ENCODE measurements around the gene LIPC.

LIPC gene

DNA sequence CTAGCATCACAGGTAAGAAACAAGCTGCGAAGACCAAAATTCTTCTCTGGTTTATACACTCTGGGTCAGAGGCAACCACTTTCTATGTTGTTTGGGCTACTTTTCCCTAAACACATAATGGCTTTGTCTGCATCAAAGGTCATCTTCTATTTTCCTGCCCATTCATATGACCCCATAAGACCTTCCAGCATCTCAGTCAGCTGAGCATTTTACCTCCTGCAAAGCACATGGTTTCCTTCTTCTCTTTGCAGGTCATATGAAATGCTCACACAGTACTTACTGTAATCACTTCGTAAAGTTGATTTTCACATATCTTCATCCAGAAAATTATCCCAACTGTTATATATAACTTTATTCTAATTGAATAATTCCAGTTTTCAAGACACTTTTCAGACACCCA lies 34.8 kb downstream of the LIPC start:
- intact Hi-C loops (cut with DNase I) = no loop called here

DNA sequence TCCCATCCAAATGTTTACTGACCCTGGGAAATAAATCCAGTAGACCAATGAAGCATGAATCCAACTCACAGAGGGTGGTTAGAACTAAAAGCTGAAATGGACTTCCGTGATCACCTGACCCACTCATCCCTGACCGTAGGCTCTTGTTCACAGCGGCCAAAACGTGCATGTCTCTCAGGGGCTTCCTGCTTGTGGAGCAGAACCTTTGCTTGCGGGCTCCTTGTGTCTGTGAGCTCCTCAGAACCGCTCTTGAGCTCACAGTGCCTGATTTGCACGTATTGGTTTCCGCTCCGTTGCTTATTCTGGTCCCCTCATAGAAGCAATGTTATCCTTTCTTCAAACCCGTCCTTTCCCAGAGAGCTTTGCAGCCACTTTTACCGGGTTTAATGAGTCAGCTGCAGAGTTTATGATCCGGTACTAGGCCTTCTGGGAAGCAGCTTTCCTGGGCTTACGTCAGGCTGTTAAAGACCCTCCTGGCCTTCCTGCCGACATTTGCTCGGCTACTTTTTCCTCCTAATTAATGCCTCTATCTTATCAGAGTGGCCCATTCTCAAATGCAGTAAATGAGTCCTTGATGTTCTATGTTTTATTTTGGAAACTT lies 35.4 kb downstream of the LIPC start:
- no peak for DNase-seq
- intact Hi-C loops (cut with DNase I) = no loop called here

More for the DNA sequence above, 34.8 kb downstream of the LIPC start:
- DNase-seq = no peak

DNA sequence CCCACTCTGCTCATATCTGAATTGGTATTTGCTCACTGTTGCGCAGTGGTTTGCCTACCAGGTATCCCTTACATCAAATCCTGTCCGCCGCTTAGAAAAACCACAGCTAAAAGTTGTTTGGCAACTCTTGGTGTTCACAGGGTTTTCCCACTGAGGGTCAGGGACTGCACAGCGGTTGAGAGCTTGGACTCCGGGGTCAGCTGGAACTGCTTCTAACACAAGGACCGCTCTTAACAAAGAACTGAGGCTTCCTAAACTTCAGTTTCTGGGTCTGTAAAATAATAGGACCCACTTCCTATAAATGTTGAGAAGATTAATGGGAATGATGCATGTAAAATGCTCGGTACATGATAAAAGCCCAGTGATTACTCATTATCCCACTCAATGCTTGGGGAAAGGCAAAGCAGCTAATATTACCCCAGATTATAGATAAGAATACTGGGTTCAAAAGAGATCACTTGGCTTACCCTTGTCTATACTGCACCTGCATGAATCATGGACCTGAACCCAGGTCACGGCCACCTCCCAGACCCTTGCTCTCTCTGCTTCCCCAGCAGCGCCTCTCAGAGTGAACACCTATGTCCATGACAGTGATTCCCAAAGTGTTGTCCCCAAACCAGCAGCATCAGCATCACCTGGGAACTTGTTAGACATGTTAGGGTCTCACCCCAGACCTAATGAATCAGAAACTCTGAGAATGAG lies 36.1 kb downstream of the LIPC start:
- DNase-seq = no peak
- intact Hi-C loops (cut with DNase I) = no loop called here

DNA sequence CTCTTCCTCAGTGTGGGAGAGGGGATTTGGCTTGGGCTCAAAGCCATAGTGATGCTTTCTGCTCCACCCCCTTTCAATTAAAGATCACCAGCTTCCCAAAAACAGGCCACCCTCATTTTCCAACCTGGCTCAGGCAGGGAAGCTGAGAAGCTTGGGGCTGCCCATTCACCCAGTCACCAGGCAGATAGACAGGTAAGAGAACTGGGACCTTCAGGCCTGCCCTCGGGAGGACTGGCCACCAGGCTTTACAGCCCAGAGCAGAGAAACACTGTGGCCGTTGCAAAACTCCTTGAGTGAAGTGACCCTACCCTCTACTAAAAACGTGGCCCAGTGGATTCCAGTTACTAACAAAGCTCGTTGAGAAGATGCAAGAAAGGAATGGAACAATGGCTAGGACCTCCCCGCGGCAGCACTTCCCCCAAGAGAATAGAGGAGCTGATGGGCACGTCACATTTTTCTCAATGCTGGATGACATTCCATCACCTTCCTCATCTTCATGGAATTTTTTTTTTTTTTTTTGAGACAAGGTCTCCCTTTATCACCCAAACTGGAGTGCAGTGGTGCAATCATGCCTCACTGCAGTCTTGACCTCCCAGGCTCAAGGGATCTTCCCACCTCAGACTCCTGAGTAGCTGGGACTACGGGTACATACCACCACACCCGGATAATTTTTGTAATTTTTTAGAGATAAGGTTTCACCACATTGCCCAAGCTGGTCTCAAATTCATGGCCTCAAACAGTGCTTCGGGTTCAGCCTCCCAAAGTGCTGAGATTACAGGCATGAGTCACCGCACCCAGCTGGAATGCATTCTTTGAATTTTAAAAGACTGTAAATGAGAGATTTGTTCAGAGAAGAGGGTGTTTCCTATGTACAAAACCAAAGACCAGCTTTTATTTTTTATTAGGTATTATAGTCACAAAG lies 37.9 kb downstream of the LIPC start:
- peak in 16 of 42 donors; percentile 14 to 63 (median 40) for DNase-seq
- intact Hi-C loops (cut with DNase I) = no loop called here

DNA sequence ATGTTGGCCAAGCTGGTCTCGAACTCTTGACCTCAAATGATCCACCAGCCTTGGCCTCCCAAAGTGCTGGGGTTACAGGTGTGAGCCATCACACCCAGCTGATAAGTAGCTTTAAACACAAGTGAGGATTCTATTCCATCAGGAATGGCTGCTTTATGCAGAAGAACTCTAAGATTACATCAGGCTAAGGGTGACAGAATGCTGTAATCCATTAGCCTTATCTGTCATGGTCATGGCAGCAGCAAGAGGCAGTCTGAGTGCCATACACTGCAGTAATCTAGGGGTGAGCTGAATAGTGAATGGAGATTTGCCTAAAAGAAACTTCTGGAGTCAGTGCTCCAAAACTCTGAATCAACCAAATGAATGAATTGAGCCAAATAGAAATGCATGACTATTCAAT lies 39.6 kb downstream of the LIPC start:
- intact Hi-C loops (cut with DNase I) = no loop called here
- no peak for DNase-seq

DNA sequence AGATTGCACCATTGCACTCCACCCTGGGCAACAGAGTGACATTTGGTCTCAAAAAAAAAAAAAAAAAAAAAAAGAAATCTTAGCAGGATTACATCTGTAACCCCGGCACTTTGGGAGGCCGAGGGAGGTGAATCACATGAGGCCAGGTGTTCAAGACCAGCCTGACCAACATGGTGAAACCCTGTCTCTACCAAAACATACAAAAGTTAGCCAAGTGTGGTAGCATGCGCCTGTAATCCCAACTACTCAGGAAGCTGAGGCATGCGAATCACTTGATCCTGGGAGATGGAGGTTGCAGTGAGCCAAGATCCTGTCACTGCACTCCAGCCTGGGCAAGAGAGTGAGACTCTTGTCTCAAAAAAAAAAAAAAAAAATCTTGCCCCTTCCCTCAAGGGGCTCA lies 40.4 kb downstream of the LIPC start:
- no peak for DNase-seq
- intact Hi-C loops (cut with DNase I) = no loop called here

DNA sequence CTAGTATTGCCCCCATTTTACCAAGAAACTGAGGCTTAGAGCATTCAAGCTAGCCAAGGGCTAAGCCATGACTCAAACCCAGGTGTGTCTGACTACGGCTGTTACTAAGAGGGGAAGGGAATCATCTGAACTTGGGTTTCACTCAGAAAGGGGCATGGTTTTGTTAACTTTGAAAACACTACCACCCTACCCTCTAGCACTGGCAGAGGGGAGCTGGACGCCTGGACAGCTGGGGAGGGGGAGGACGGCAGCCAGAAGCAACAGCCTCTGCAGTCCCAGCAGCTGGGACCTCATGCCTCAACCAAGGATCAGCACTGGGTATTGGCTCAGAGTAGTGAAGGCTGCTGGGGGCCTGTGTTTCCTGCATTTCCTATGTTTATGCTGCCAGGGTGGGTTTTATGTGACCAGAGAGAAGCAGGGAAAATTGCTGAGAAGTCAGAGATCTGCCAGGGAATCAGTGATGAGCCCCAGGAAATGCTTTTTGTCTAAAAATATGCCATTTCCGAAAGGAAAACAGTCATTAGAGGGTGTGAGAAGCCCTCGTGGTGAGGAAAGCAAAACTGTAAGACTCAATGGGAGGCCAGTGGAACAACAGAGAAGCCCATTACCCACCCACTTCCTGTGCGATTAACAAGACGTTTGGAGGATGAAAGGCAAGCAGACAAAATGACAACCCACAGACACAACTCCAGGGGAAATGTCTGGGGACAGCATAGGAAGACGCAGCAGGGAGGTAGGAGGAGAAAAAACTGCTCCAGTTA lies 41.2 kb downstream of the LIPC start:
- DNase-seq = no peak
- intact Hi-C loops (cut with DNase I) = no loop called here

DNA sequence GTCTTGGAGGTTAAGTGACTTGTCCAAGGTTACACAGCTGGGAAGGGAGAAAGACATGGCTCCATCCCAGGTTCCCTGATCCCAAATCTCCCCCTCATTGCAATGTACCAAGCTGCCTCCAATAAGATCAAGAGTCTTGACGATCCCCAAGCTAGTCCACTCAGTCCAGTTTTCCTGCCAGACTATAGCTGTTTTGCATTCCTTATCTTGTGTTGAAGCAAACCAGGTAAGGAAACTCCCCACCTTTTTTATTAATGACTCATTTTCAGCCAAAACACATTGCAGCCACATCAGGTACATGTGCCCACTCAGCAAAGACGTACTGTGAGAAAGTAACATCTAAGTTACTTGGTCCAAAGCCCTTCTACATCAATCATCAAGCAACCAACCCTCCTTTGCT lies 41.9 kb downstream of the LIPC start:
- no peak for DNase-seq
- intact Hi-C loops (cut with DNase I) = no loop called here

DNA sequence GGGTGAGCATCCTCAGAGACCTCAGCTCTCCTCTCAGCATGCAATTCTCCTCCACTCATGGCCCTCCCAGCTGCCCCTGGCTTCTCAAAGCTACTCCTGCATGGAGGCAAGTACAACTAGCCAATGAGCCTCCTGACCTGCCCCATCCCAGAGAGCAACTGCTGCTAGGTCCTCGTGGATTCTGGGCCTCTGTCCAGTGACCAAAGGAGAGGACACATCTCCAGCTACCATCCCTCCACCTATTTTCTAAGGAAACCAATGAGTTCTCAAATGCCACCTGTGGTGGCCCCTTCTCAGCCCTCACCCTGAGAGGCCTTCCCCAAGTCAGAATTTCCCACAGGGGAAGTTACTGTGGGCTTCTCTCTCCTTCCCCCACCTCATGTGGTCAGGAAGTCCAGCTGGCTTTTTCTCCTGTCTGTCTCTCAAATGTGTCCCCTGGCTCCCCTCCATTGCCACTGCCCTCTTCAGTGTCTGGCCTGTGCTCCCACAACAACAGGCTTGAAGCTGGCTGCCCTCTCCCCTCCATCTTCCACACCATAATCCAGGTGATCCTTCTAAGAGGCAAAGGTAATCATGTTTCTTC lies 43.0 kb downstream of the LIPC start:
- intact Hi-C loops (cut with DNase I) = no loop called here
- peak in 3 of 42 donors; percentile 15 to 29 (median 20) for DNase-seq

DNA sequence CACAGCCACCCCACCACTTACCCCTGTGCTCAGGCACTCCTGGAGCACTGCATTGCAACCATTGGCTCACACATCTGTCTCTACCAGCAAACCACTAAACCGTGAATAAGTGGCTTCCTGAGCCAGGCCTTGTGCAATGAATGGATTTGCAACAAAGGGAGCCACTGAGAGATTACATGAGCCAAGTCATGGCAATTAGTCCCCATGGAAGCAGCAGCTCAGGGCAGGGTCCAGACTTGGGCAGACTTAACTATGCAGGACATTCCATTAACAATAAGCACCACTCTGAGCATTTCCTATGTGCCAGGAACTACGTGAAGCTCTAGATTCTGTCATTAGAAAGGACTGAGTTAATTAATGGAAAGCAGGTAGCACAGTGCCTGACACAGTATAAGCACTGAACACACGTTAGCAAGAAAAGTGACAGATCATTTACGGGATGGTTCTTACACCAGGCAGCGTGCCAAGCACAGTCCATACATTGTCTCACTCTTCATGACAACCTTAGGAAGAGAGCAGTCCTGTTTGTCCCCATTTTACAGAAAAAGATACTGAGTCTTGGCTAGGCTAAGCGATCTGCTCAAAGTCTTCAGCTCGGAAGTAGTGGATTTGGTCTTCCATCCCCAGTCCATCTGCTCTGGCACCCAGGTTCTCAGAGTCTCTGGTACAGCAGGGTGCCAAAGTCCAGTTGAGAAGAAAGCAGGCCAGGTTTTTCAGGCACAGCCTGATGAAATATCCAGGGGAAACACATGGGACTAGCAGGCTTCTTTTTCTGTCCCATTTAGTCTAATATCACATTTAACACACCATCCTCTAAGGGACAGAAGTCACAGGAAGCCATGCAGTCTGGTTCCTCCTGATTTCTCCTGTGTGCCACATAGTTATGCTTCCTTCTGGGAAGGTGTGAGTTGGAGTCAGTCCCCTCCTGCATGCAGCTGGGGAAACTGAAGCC lies 44.1 kb downstream of the LIPC start:
- intact Hi-C loops (cut with DNase I) = no loop called here
- peak in 11 of 42 donors; percentile 9 to 66 (median 30) for DNase-seq

DNA sequence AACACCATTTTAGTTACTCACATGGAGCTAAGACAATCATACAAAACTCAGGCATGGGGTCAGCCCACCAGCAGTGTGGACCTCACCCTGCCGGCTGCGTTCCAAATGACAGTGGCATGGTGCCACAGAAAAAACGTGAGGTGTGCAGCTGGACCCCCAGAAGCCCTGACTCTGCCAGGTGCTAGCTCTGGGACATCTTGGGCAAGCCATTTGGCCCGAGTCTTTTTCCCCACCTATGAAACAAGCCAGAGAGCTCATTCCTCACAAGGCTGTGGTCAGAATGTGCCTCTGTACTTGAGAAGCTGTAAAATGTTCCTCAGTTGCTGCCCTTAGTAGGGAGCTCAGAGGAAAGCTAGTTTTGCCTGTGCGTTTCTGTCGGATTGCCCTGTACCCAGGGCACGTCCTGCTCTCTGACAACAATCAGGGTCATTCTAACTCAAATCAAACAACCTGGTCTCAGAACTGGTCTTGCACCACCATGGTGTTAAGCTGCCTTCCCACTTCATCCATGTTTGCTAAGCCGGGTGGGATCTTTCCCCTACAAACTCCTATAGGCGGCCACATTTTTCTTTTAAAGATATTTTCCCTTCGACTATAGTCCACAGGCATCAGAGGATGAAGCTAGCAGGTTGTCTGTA lies 44.9 kb downstream of the LIPC start:
- intact Hi-C loops (cut with DNase I) = no loop called here
- no peak for DNase-seq

DNA sequence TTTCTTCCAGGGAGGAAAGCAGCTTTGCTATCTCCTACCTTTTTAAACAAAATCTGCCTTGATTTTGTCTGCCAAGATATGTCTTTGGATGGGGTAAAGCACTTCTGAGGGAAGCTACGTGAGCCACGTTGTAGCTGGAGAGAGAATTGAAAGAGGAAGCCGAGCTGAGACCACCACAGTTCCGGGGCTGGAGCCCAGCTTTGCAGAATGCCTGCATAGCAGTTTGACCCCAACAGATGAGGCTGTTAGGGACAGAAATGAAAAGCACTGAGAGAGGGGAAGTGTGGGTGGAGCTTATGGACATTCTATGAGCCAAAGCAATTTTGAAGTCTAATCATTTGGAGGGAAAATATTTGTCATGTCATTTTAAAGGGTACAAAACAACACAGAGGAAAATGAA lies 45.4 kb downstream of the LIPC start:
- peak in 5 of 42 donors; percentile 22 to 36 (median 33) for DNase-seq
- intact Hi-C loops (cut with DNase I) = no loop called here

DNA sequence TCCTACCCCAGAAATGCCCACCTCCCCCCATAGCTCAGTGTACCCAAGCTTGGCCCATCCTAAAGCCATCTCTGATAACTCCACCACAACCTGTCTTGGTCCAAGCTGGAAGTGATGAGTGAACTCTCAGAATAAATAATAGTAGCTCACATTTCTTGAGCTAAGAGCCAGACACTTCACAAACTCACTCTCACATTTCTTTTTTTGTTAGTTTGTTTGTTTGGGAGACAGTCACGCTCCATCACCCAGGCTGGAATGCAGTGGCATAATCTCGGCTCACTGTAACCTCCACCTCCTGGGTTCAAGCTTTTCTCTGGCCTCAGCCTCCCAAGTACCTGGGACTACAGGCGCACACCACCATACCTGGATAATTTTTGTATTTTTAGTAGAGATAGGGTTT lies 46.2 kb downstream of the LIPC start:
- no peak for DNase-seq
- intact Hi-C loops (cut with DNase I) = no loop called here

DNA sequence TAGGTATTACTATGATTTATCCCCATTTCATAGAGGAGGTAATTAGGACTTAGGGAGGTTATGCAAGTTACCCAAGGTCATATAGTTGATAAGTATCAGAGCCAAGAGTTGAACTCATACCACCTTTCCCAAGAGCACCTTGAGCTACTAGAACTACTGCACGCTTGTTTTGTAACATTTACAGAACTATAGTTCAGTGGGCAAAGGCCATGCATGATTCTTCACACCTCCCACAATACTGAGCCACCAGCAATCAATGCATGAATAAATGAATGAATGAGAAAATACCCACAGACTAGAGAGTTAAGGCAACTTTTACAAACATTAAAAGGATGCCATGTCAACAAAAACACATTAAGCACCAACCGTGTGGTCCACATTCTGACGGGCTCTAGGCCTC lies 46.8 kb downstream of the LIPC start:
- DNase-seq = no peak
- intact Hi-C loops (cut with DNase I) = no loop called here

DNA sequence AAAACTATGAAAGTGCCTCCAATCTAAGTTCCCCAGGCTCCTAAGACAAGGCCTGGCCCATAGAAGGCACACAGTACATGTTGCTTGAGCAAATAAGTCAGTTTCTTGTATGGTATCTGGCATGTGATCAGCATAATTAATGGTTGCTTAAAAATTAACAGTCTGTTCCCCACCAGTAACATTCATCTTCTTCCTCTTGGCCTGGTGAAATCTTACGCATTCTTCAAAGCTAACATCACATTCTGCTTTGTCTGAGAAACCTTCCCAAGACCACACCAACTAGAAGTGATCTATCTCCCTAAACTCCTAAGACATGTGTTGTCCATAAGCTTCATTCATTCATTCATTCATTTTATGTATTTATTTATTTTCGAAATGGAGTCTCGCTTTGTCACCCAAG lies 48.1 kb downstream of the LIPC start:
- DNase-seq = no peak
- intact Hi-C loops (cut with DNase I) = no loop called here

DNA sequence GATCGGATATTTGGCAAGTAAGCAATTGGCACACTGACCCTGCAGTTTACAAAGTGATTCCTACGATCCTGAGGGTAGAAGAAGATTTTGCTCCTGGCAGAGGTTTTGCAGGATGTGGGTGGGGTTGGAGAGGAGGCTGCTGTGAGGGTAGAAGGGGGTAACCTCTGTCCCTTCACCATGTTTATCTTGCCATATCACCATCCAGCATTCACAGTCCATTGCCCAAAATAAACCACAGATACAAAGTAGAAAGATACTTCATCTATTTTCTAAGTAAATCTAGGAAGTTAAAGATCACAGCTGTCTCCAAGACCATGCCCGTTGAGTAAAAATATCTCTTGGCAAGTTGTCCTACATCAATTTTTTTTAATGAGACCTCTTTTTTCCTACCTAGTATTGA lies 51.6 kb downstream of the LIPC start:
- DNase-seq = no peak
- intact Hi-C loops (cut with DNase I) = no loop called here

DNA sequence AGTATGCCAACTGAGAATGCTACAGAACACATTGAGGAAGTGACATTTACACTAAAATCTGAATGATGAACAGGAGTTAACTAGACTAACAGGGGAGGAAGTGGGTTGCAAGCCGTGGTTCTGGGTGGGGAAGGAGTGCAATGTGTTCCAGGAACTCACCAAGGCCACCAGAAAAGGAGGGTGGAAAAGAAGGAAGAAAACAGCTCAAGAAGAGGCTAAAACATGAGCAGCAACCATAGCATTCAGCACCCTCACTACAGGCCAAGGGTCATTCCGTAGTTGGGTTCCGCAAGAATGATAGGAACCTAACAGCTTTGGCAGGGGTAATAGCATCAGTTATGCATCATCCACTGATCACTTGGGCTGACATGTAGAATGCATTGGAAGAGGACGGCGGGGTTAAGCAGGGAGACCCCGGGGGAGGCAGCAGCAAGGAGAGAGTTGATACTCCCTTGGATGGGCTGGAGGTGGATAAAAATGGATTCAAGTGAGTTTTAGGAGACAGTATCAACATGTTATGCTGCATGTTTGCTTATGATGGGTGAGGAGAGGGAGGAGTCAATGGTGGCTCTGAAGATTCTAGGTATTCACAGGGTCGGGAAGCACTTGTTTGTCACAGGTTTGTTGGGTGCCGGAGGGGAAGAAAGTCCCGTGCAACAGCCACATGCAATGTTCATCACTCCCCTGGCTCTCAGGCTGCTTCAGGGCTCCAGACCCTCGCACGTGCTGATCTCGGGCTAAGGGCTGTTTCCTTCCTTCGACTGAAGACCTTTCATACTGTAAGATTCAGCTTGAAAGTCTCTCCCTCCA lies 53.2 kb downstream of the LIPC start:
- peak in 3 of 42 donors; percentile 13 to 58 (median 40) for DNase-seq
- intact Hi-C loops (cut with DNase I) = no loop called here

Data from head of caudate nucleus (tissue), 42 donors.